ENCODE data around the gene LPP. TPM values are rescaled to one million over a fixed set of nuclear protein-coding genes. Genes with fewer than 3 reads are reported as not detected.
A peak's percentile ranks its signal among the peaks of the same experiment; 100 is the strongest.

LPP gene
- total RNA-seq, 1 donor from 2014 or later = 96.7 TPM

- H3K36me3 Mint-ChIP-seq = peaks cover 18% of the 10 kb centered on the region
- peak overlapping the region; percentile 29 for H3K4me3 Mint-ChIP-seq
- no peaks in the 10 kb centered on the region for H3K9me3 Mint-ChIP-seq
- peaks cover 29% of the 10 kb centered on the region for H3K4me1 Mint-ChIP-seq (ENCODE audit: unreplicated experiment)
- no peak for TF ChIP-seq CTCF (conservative IDR thresholded peaks at IDR 0.05)
- no peaks in the 10 kb centered on the region for H3K27me3 Mint-ChIP-seq
- no peak for DNase-seq (ENCODE audit: extremely low spot score, unreplicated experiment)
- H3K27ac Mint-ChIP-seq = peak overlapping the region; percentile 85
Observed at GRCh38 chr3:188294823-188295487, 141.0 kb downstream of the LPP start.

- Mint-ChIP-seq H3K4me1 (ENCODE audit: unreplicated experiment) (peaks cover 31% of the 10 kb centered on the region), H3K36me3 (peaks cover 10% of the 10 kb centered on the region), H3K27me3 (no peaks in the 10 kb centered on the region), H3K27ac (no peak overlapping the region), H3K9me3 (no peaks in the 10 kb centered on the region), H3K4me3 (no peak overlapping the region)
- DNase-seq (ENCODE audit: extremely low spot score, unreplicated experiment) = no peak
- TF ChIP-seq CTCF (conservative IDR thresholded peaks at IDR 0.05) = no peak
Observed at GRCh38 chr3:188295876-188296275, 141.9 kb downstream of the LPP start.

- DNase-seq (ENCODE audit: extremely low spot score, unreplicated experiment) = no peak
- Mint-ChIP-seq H3K27me3 (no peaks in the 10 kb centered on the region), H3K36me3 (peaks cover 6% of the 10 kb centered on the region), H3K4me3 (no peak overlapping the region), H3K4me1 (ENCODE audit: unreplicated experiment) (peaks cover 36% of the 10 kb centered on the region), H3K27ac (peak overlapping the region; percentile 33), H3K9me3 (no peaks in the 10 kb centered on the region)
- no peak for TF ChIP-seq CTCF (conservative IDR thresholded peaks at IDR 0.05)
Observed at GRCh38 chr3:188296761-188297612, 143.0 kb downstream of the LPP start.

- no peak for DNase-seq (ENCODE audit: extremely low spot score, unreplicated experiment)
- Mint-ChIP-seq H3K4me1 (ENCODE audit: unreplicated experiment) (peaks cover 37% of the 10 kb centered on the region), H3K36me3 (no peaks in the 10 kb centered on the region), H3K9me3 (no peaks in the 10 kb centered on the region), H3K4me3 (no peak overlapping the region), H3K27me3 (no peaks in the 10 kb centered on the region), H3K27ac (no peak overlapping the region)
- no peak for TF ChIP-seq CTCF (conservative IDR thresholded peaks at IDR 0.05)
Observed at GRCh38 chr3:188298585-188298984, 144.6 kb downstream of the LPP start.

- no peak for DNase-seq (ENCODE audit: extremely low spot score, unreplicated experiment)
- no peak overlapping the region for H3K4me3 Mint-ChIP-seq
- no peaks in the 10 kb centered on the region for H3K9me3 Mint-ChIP-seq
- no peak overlapping the region for H3K27ac Mint-ChIP-seq
- no peaks in the 10 kb centered on the region for H3K36me3 Mint-ChIP-seq
- H3K4me1 Mint-ChIP-seq (ENCODE audit: unreplicated experiment) = peaks cover 37% of the 10 kb centered on the region
- no peak for TF ChIP-seq CTCF (conservative IDR thresholded peaks at IDR 0.05)
- H3K27me3 Mint-ChIP-seq = no peaks in the 10 kb centered on the region
Observed at GRCh38 chr3:188299068-188299467, 145.1 kb downstream of the LPP start.

All from type B pancreatic cell (in vitro differentiated cells).